NCI-H1105 treated with DMSO at 0.1 percent for 48 hours (cell line): Measurements from ENCODE around the gene RLF.

Experiments
- DNase-seq: peaks from one replicate; lab custom pipeline; 2025; lab: John Stamatoyannopoulos, UW

The RLF gene

DNA sequence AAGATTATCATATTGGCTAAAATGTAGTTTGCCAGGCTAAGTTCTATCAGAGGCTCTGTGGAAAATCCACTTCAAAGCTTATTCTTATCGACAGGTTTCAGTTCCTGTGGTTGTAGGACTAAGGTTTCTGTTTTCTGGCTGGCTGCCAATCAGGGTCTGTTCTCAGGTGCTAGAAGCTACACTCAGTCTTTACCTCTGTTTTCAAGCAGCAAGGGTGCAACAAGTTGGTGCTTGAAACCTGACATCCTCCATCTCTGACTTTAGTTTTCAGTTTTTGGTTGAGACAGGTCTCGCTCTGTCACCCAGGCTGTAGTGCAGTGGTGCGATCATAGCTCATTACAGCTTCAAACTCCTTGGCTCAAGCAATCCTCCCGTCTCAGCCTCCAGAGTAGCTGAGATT is 71.3 kb downstream of the RLF start:
- DNase-seq: peak; percentile 4

DNA sequence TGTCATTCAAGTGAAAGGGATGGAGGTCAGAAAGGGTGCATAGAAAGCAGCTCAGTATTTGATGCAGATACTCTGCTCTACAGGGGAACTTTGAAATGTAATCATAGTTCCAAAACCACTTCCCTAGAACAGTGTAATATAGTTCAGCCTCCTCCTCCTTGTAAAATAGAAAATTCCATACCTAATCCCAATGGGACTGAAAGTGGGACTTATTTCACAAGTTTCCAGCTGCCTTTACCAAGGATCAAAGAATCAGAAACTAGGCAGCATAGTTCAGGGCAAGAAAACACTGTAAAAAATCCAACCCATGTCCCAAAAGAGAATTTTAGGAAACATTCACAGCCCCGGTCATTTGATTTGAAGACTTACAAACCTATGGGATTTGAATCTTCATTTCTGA is 78.4 kb downstream of the RLF start:
- no peak for DNase-seq

DNA sequence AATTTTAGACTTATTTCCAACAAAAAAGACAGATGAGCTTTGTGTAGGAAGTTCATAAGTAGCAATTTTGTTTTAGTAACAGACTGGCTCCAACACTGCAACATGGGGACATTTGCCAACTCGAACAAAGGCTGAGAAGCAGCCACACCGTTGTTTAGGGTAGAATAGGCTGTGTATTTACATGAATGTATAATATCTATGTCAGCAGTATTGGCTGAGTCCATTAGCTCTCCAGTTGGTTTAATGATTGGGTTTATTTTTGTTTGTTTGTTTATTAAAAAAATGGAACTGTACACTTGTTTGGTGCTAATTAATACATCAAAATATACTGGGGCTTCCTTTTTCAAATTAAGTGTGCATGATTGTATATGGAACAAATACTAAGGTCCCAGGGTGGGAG is 79.2 kb downstream of the RLF start:
- DNase-seq: no peak

DNA sequence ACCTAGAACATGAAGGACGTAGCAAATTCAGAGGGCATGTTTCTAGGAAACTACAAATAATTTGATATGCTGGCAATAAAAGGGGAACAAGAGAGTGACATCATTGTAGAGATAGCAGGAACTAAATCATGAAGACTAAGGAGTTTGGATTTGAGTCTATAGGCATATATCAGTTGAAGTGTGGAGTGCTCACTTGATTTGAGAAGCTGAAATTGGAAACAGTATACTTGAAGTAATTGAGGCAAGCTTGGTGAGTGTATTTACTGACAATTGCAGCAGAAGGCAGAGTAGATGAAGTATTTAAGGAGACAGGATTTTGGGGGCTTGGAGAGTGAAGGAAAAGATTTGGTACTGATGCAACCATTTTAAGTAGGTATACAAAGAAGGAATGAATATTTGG is 80.2 kb downstream of the RLF start:
- no peak for DNase-seq

DNA sequence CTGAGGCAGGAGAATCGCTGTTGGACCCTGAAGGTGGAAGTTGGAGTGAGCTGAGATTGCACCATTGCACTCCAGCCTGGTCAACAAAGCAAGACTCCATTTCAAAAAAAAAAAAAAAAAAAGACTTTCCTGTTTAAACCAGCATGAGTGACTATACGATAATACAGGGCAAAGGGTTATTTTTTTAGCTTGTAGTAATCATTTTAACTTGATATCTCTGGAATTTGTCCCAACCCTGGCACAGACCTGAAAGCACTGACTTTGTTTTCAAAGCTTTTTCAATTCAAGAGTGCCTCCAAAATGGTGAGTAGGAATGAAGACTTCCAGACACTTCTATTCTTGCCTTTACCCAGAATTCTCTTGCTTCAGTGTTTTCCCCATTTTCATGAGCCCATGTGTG is 82.2 kb downstream of the RLF start:
- DNase-seq: no peak

DNA sequence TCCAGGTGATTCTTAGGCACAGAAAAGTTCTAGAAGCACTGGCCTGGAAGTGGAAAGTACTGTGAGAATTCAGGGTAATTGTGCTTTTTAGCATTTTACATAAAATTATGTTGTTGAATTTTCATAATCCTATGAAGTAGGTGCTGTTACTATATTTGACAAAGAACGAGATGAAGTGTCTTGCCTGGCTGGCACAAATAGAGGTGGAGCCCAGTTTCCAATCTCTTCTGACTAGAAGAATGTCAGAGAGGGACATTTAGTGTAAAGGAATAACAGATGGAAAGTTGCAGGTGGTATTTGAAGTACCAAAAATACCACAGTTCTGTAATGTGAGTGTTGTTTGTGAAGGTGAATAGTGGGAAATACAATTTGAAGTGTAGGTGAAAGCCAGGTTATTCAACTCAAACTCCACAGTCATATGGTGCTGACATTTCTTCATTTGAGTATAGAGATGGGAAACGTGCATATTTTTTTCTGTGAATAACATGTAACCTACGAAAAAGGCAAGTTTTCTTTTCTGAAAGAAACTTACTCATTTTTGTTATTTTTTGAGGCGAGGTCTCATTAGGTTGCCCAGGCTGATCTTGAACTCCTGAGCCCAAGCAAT is 83.1 kb downstream of the RLF start:
- DNase-seq: no peak

DNA sequence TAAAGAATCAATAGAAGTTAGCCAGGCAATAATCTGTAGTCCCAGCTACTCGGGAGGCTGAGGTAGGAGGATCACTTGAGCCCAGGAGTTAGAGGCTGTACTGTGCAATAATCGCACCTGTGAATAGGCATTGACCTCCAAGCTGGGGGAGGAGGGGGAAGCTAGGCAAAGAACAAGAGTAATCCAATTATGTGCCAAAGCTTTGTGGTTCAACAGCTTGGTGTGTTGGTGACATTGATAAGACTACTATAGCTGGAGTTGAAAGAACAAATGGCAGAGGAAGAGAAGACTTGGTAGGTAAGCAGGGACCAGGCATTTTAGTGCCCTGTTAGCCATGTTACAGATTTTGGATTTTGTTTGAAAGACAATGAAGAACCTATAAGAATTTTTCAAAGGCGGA is 84.5 kb downstream of the RLF start:
- no peak for DNase-seq

DNA sequence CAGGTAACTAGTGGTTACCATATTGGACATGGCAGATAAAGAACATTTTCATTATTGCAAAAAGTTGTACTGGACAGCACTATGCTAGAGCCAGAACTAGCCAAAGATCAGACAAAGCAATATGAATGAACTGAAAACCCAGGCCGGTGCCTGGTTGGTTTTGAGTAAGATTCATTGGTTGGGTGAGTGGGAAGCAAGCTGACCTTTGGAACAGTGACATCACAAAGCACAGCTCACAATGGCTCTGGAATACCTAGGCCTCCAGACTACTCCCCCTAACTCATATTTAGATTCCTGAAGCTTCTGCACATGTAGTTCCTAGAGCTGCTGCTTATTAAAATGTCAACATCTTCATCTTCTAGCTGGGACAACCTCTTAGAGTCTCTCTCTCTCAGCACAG is 86.5 kb downstream of the RLF start, which contains the start of gene TMCO2:
Gene TMCO2 (plus strand): TSS at position 283 of the 400 bp plus-strand sequence. CDS start 57 bp downstream, at position 340.
- no peak for DNase-seq

DNA sequence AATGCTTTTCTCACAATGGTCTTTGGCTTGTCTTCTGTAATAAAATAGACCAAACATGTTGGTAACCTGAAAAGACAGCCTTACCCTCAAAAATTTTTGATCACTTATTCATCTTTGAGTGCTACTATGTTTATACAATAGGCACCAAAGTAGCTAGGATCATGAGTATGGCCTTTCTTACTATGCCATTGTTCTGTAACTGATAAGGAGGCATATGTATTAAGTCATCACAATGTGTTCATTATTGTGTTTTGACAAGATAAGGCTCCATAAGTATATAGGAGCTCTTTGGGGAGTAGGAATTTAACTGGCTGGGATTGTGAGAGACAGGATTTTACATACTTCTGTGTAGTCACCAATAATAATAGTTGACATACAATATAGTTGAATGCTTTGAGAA is 87.2 kb downstream of the RLF start:
- DNase-seq: no peak

DNA sequence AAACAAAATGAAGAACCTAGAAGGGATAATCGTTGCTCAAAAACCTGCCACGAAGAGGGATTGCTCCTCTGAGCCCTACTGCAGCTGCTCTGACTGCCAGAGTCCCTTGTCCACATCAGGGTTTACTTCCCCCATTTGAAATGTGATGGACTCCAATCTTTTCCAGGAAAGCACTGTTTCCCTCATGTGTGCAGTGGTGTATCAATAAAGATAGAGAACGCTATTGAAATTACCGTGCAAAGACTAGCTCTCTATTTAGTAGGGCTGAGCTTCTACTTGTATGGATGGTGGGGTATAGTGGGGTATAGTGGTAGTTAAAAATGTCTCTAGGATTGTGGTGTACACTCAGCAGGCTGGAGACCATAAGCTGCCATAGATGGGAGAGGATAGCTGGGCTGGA is 90.3 kb downstream of the RLF start:
- no peak for DNase-seq

DNA sequence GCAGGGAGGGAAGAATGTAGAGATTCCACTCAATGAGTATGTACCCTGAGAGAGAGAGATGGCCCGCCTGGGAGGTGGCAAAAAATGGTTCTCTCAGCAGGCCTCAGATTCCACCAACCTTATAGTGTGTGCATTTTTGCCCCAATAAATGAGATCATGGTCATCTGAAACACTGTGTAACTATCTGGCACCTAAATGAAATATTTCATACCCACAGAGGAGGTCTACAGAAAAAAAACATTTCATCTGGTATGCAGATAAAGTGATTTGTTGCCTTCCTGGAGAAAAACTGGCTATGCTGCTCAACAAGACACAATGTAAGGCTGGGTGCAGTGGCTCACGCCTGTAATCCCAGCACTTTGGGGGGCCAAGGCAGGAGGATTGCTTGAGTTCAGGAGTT is 91.4 kb downstream of the RLF start:
- no peak for DNase-seq

DNA sequence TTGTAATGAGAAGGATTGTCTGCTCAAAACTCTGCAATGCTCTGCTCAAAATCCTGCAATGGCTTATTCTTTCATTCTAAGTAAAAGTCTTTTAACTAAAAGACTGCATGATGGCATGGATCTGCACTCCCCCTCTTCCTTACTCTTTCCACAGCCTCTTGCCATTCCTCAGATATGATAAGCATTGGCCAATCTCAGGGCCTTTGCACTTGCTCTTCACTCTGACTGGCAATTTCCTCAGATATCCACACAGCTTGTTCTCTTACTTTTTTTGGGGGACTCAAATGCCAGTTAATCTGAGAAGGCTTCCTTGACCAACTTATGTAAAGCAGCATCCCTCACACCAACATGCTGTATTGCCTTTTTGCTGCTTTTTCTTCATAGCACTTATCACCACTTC is 94.0 kb downstream of the RLF start:
- DNase-seq: no peak

DNA sequence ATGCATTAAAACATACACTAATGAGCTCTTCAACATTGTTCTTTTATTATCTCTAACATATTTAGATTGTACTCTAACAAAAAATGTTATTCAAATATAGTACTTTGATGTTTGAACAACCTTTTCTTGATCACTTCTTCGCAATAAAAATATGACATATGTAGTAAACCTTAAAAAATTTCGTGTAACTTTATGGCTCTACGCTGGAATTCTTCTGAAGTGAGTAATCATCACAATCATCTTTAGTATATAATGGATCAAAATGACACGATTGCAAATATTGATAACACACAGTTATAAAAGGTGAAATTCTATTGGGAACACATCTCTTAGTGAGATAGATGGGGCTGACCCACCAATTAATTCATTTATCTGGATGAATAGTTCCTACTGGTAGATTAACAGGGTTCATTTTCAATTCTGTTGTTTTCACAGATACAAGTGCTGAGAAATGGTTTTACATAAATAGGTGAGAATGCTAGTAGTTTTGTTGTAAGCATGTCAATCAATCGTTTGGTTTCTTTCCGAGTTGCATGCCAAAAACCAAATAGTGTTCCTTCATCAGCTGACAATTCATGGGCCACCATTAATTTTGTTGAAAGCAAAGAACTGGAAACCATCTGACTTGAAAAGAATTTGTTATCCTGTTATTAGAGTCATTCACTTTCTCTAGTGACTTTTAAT is 95.4 kb downstream of the RLF start:
- no peak for DNase-seq

DNA sequence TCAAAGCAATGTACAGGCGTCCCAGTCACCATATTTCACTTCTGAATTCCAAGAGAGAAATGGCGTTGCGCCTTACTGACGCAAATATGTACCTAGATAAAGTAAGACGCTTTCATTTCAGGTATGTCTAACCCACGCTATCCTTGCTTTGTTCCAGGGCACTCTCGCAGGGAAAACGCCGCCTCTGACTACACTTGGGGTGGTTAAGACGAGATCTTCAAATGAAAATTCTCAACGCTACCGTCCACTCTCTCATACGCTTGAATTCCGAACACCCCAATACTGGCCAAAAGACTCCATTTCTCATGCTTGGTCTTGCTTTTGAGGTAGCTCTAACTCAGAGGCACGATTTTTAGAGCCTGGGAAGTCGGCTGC is 96.1 kb downstream of the RLF start:
- DNase-seq: peak; percentile 82

DNA sequence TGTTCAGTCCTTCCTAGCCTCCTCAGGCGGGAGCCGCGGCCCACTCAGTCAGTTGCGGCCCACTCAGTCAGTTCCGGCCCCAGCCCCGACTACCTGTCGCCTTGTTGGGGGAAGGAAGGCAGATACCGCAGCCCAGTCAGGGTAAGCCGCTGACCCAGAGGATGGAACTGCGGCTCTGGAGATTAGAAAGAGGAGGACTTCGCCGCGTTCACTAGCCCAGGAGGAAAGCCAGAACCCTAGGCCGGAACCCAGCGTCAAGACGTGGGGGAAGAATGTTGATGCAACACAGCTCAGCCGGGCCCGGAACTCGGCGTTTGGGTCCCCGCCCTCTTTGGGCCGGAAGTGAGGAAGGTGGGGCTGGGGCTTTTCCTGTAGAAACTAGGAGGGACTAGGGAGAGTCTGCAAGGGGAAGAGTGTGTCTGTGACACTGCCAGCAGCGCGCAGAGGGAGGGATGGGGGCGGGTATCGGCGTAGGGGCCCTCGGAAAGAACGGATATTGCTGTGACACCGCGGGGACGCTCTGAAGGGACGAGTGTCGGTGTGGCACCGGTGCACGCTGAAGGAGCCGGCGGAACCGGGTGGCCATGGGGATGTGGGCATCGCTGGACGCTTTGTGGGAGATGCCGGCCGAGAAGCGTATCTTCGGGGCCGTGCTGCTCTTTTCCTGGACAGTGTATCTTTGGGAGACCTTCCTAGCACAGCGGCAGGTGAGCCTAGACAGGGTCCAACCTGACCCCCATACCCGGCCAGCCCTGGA is 96.7 kb downstream of the RLF start, which contains the start of gene ZMPSTE24:
Gene ZMPSTE24 (plus strand): TSS at position 549 of the 757 bp plus-strand sequence. CDS start 36 bp downstream, at position 585.
- DNase-seq: peak; percentile 97

DNA sequence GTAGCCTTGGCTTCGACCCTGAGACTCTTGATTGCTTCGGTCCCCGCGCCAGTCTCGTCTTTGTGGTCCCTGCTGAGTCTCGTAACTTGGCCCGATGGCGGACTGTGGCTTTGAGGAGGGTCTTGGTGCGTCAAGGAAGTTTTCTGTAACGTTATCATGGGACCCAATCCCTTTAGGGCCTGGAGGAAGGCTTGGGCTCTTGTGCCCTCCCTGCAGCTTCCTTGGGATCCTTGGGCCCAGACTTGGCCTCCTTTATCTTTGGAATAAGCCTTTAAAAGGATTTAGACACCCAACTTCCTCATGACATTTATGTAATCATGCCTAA is 97.2 kb downstream of the RLF start:
- DNase-seq: no peak

DNA sequence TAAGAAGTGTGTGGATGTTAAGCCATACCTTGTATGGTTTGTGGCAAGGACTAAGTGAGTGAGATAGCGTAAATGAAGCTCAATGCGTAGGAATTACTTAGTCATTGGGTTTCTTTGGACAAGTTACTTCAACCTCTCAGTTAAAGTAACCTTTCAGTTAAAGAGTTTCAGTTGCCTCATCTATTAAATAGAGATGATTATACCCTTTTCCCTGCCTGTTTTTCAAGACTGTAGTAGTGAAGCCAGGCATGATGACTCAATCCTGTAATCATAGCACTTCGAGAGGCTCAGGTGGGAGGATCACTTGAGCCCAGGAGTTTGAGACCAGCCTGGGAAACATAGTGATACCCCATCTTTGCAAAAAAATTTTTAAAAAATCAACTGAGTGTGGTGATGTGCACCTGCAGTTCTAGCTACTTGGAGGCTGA is 103.2 kb downstream of the RLF start:
- no peak for DNase-seq

DNA sequence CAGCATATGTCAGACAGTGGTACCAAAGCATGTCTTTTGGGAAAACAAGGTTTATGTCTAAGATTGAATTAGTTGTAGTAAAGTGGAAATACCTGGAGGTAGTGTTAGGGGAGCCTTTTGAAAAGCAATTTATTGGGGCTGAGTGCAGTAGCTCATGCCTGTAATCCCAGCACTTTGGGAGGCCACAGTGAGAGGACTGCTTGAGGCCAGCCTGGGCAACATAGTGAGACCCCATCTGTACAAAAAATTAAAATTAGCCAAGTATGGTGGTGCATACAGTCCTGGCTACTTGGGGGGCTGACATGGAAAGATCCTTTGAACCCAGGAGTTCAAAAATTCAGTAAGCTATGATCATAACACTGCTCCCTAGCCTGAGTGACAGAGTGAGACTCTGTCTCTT is 104.1 kb downstream of the RLF start:
- no peak for DNase-seq

DNA sequence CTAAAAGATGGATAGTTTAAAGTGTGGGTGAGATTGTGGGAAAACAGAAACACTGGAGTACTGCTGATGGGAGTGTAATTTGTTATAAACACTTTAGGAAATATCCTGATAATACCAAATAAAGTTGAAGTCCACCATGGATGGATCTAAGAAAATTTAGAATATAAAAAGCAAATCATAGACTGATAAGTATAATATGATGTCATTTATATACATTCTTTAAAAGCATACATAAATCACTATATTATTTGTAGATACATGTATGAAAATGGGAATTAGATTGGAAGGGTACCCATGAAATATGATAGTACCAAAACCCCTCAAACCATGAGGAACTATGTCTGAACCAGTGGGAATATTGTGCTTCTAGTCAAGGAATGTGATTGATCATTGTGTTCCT is 104.7 kb downstream of the RLF start:
- DNase-seq: no peak

DNA sequence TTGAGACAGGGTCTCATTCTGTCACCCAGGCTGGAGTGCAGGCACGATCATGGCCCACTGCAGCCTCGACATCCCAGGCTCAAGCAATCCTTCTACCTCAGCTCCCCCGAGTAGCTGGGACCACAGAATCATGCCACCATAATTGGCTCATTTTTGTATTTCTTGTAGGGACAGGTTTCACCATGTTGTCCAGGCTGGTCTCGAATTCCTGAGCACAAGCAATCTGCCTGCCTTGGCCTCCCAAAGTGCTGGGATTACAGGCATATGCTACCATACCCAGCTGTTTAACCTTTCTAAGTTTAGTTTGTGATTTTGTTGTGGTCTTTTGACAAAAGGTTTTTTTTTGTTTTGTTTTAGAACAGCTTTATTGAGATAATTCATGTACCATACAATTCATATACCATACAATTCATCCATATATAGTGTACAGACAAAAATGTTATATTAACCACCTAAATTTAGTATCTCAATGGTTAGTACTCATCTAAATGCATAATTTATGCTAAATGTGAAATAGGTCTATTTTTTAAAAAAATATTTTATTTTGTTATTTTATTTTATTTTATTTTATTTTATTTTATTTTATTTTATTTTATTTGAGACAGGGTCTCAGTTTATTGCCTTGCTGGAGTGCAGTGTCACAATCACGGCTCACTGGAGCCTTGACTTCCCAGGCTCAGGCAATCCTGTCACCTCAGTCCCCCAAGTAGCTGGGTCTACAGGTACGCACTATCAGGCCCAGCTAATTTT is 105.8 kb downstream of the RLF start:
- DNase-seq: no peak

DNA sequence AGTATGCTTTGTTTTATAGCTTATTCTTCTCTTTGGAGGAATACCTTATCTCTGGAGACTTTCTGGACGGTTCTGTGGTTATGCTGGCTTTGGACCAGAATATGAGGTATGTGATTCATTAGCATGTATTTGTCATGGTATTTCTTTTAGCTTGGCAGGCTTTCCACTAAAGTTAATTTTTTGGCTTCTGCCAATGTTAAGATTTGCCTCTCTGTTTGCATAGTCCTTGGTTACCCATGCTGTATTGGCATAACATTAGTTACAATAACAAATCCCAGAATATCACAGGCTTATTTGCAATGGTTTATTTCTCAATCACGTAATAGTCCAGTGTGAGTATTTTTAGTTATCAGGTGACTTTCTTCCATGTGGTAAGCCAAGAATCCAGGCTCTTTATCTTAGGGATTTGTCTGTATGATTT is 106.6 kb downstream of the RLF start:
- DNase-seq: no peak

DNA sequence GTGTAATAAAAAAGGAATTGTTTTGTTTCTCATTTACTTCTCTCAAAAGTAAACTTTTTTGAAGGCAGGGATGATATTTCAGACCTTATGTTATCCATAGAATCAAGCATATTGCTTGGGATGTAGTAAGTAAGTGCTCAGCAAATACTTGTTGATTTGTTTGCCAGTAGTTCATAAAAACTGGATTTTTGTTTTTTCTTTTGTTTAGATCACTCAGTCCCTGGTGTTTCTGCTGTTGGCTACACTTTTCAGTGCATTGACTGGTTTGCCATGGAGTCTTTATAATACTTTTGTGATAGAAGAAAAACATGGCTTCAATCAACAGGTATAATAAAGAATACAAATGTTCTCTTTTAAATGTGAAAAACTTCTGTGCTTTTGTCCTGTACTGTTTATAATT is 107.0 kb downstream of the RLF start:
- no peak for DNase-seq
